ENCODE results near the gene TMBIM6.
"Not testable (repeated sequence)": the region's sequence is repeated elsewhere in the genome, so short reads cannot be mapped to it uniquely, and the experiment has no call there.

DNA sequence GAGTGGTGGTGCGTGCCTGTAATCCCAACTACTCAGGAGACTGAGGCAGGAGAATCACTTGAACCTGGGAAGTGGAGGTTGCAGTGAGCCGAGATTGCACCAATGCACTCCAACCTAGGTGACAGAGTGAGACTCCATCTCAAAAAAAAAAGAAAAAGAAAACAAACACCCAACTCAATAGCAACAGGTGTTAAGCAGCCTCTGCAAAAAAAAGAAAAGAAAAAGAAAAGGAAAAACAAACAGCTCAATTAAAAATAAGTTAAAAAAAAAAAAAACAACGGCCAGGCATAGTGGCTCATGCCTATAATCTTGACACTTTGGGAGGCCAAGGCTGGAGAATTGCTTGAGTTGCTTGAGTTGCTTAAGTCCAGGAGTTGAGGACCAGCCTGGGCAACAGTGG lies 23.6 kb upstream of the TMBIM6 start:
- not testable (repeated sequence) for TF ChIP-seq CTCF (IDR thresholded peaks at IDR 0.05; ENCODE audit: insufficient read depth, low read depth, low read length); EZH2 (IDR thresholded peaks at IDR 0.05; ENCODE audit: insufficient read depth, low read length)
